Progenitor cell of endocrine pancreas (in vitro differentiated cells): ENCODE data around the gene KRTCAP2. TPM values are rescaled to one million over a fixed set of nuclear protein-coding genes. Genes with fewer than 3 reads are reported as not detected.
"Not testable (repeated sequence)": the region's sequence is repeated elsewhere in the genome, so short reads cannot be mapped to it uniquely, and the experiment has no call there.

Experiments used
- DNase-seq: peaks from one replicate; pipeline ENCODE4 v3.0.0; 2021; ENCODE audit warnings: low spot score; ENCODE audit not compliant: unreplicated experiment
- H3K27ac Mint-ChIP-seq: 2 replicates; pipeline ENCODE4 v1.8.0; 2021; ENCODE audit warnings: mild to moderate bottlenecking, moderate library complexity, mixed read lengths
- H3K27me3 Mint-ChIP-seq: 2 replicates; pipeline ENCODE4 v1.8.0; 2021; ENCODE audit warnings: mixed read lengths
- H3K36me3 Mint-ChIP-seq: 2 replicates; pipeline ENCODE4 v1.8.0; 2022; ENCODE audit warnings: mixed read lengths; ENCODE audit not compliant: insufficient read depth
- H3K4me1 Mint-ChIP-seq: 2 replicates; pipeline ENCODE4 v1.8.0; 2021; ENCODE audit warnings: low read depth, mixed read lengths
- H3K4me3 Mint-ChIP-seq: 2 replicates; pipeline ENCODE4 v1.8.0; 2021; ENCODE audit warnings: low read depth, mild to moderate bottlenecking, moderate library complexity, mixed read lengths
- H3K9me3 Mint-ChIP-seq: 2 replicates; pipeline ENCODE4 v1.8.0; 2021; ENCODE audit warnings: low read depth, mixed read lengths
- CTCF ChIP-seq: fragments of 200-600 bp; sonication (generic); IDR thresholded peaks from one replicate; pipeline ENCODE4 v1.5.0; 2021; ENCODE audit warnings: antibody characterized with exemption, mild to moderate bottlenecking; ENCODE audit not compliant: unreplicated experiment
- total RNA-seq: library from RNA; stranded (reverse); gene quantifications from 2 replicates; pipeline ENCODE4 v1.2.1, GENCODE V29; 2021

KRTCAP2 gene
- total RNA-seq, 1 donor from 2014 or later, result 146 TPM

DNA sequence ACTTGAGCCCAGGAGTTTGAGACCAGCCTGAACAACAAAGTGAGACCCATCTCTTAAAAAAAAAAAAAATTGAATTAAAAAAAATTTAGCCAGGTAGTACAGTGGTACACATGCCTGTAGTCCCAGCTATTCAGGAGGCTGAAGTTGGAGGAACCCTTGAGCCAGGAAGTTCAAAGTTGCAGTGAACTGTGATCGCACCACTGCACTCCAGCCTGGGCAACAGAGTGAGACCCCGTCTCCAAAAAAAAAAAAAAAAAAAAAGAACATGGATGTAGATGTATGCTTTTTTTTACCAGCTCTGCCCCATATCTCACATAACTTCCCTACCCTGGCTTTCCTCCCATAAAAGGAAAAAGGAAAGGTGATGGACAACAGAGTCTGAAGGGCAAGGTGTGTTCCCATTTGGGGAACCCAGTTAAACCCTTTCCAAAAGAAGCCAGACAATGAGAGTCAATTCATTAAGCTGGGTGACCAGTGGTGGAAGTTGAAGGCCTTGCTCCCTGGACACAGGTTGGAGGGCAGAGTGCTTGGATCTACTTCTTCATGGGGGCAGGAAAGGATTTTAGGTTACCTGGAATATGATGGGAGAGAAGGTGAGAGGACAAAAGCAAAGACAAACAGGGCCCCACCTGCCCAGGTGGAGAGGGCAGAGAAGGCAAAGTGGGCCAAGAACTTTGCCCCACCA is 2.9 kb downstream of the KRTCAP2 start:
- H3K9me3 Mint-ChIP-seq, result no peaks in the 10 kb centered on the region

GRCh38 chr1:155169541-155169940 is 3.6 kb downstream of the KRTCAP2 start:
- DNase-seq, result no peak
- Mint-ChIP-seq H3K4me1 (peaks cover 19% of the 10 kb centered on the region), H3K36me3 (peaks cover 4% of the 10 kb centered on the region), H3K27me3 (peaks cover 2% of the 10 kb centered on the region), H3K4me3 (no peak overlapping the region), H3K27ac (no peak overlapping the region), H3K9me3 (no peaks in the 10 kb centered on the region)
- TF ChIP-seq CTCF, result no peak

More for the DNA sequence above, 2.9 kb downstream of the KRTCAP2 start:
- peaks cover 4% of the 10 kb centered on the region for H3K36me3 Mint-ChIP-seq
- no peak overlapping the region for H3K4me3 Mint-ChIP-seq
- no peak overlapping the region for H3K27ac Mint-ChIP-seq
- TF ChIP-seq CTCF, result no peak
- peaks cover 2% of the 10 kb centered on the region for H3K27me3 Mint-ChIP-seq
- H3K4me1 Mint-ChIP-seq, result peaks cover 25% of the 10 kb centered on the region
- DNase-seq, result no peak

GRCh38 chr1:155168456-155169210 is 4.5 kb downstream of the KRTCAP2 start:
- H3K27ac Mint-ChIP-seq, result no peak overlapping the region
- no peak for TF ChIP-seq CTCF
- no peak for DNase-seq
- H3K4me3 Mint-ChIP-seq, result no peak overlapping the region
- H3K36me3 Mint-ChIP-seq, result peaks cover 4% of the 10 kb centered on the region
- H3K27me3 Mint-ChIP-seq, result peaks cover 2% of the 10 kb centered on the region
- H3K4me1 Mint-ChIP-seq, result peaks cover 15% of the 10 kb centered on the region
- H3K9me3 Mint-ChIP-seq, result no peaks in the 10 kb centered on the region

GRCh38 chr1:155168105-155168445 is 5.0 kb downstream of the KRTCAP2 start:
- H3K27ac Mint-ChIP-seq, result not testable (repeated sequence)

GRCh38 chr1:155167166-155168104 is 5.7 kb downstream of the KRTCAP2 start:
- TF ChIP-seq CTCF, result peak; percentile 80
- Mint-ChIP-seq H3K27me3 (peaks cover 2% of the 10 kb centered on the region), H3K9me3 (no peaks in the 10 kb centered on the region), H3K27ac (peak overlapping the region; percentile 76), H3K4me3 (peak overlapping the region; percentile 29), H3K36me3 (peaks cover 4% of the 10 kb centered on the region), H3K4me1 (peaks cover 7% of the 10 kb centered on the region)
- DNase-seq, result peak; percentile 79

More at GRCh38 chr1:155168105-155168445, 5.0 kb downstream of the KRTCAP2 start:
- not testable (repeated sequence) for DNase-seq, H3K36me3 Mint-ChIP-seq, H3K27me3 Mint-ChIP-seq, H3K4me1 Mint-ChIP-seq, H3K4me3 Mint-ChIP-seq, H3K9me3 Mint-ChIP-seq
